Stimulated activated naive CD4-positive, alpha-beta T cell treated with Interleukin-2 at 50 U/mL for 16 hours (primary cell): ENCODE results near the gene IPO9.
A peak's percentile ranks its signal among the peaks of the same experiment; 100 is the strongest.
"Not testable (repeated sequence)": the region's sequence is repeated elsewhere in the genome, so short reads cannot be mapped to it uniquely, and the experiment has no call there.

Source experiments
- DNase-seq: peaks from one replicate; lab custom pipeline; 2025; lab: John Stamatoyannopoulos, UW

IPO9 gene

DNA sequence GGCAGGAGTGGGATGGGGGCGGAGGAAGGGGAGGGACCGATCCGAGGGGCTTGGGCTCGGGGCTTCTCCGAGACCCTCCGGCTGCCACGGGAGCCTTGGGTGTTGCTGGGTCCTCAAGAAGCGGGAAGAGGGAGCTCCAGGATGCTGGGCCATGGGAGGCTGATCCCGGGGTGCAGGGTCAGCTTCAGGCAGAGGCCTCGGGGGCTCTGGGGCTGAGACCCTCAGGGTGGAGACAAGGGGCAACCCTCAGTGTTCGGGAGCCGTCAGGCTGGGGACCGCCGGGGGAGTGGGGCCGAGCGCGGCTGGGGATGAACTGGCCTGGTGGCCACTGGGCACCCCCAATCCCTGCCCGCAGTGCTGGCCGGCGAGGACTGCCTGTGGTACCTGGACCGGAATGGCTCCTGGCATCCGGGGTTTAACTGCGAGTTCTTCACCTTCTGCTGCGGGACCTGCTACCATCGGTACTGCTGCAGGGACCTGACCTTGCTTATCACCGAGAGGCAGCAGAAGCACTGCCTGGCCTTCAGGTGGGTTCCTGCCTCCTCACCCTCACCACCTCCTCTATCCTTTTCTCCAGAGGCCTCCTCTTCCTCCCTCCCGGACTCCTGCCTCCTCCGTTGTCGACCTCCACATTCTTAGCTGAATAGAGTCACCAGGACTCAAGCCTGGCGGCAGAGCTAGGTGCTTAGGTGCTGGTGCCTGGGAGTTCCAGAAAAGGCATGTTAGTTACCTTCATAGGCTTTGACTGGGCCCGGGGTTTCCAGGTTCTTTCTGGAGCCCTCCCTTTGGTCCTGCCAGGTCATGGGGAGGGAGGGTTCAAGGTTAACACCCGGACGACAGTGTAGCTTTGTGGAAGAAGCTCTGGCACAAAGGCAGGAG lies 60.4 kb downstream of the IPO9 start:
- DNase-seq: no peak

- no peak for DNase-seq
These were observed 61.3 kb downstream of the IPO9 start for GRCh38 chr1:201890223-201890622.

DNA sequence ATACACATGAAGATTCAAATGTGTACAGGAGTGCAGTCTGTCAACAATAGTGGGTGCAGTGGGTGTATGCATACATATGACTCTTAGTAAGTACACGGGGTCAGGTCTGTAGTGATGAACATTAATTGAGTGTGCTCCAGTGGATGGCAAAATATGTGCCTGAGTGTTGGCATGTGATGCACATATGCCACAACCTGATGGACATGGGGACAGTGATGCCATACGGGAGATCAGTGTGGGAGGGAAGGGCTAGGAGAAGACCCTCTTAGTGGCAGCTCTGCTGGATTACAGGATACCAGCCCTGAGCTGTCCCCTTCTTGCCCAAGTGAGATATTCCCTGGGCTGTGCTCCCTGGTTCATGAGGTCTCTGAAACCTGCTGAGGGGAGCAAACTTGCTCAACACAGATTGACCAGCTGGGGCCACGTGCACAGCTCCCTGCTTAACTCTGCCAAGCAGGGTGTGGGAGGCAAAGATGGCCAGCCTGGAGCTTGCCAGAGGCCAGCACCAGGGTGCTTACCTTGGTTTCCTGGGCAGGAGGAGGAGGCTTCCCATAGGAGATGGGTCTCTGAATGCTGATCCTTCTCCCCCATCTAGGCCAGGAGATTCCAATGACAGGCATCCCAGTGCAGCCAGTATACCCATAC lies 62.0 kb downstream of the IPO9 start:
- DNase-seq: no peak

GRCh38 chr1:201891451-201892045 lies 62.6 kb downstream of the IPO9 start:
- DNase-seq: no peak

- DNase-seq: no peak
These were observed 63.3 kb downstream of the IPO9 start for GRCh38 chr1:201892211-201892610.

DNA sequence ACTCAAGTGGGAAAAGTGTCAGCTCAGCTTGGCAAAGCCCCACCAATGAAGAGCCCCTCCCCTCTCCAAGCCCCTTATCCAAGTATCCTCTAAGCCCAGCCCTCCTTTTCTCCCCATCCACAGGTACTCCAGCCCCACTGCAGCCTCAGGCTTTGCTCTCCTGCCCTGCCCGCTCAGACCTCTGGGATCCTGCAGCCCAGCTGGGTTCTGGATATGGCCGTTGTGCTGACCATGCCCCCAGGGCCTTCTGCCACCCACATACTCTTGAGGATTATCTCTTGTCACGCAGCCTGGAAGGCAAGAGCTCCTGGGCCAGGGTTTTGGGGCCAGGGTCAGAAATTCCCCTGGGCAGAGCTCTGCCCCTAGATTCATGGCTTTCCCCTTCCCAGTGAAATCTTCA lies 64.5 kb downstream of the IPO9 start:
- DNase-seq: no peak

DNA sequence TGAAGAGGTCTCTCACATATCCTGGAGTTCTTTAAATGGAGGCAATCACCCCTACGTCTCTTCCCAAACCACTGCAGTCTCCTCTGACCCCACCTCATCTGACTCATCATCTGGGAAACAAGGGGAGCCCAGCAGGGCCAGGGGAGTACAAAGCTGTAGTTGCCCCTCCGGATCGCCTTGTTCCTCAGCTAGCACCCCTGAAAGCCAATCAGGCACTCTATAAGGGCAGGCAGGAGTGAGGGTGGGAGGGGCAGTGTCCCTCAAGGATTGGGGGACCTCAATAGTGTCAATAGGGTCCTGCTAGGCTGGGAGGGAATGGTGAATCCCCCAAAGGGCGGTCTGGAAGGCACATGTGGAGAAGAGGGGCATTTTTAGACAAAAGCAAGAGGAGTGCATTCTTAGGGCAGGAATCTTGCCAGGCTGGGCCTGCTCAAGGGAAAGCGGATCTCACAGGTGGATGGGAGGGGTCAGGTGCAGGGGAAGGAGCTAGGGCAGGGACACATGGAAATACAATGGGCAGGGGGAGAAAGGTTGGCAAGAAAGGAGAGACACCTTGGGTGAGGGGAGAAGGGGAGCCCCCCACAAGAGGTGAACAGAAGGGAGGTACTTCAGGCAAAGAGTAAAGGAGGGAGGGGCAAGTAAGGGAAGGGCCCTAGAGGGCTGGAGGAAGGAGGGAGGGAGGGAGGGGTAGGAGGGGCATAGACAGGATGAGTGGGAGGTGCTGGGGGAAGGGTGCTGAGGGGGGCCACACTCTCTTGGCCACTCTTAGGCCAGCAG lies 65.6 kb downstream of the IPO9 start:
- DNase-seq: no peak

DNA sequence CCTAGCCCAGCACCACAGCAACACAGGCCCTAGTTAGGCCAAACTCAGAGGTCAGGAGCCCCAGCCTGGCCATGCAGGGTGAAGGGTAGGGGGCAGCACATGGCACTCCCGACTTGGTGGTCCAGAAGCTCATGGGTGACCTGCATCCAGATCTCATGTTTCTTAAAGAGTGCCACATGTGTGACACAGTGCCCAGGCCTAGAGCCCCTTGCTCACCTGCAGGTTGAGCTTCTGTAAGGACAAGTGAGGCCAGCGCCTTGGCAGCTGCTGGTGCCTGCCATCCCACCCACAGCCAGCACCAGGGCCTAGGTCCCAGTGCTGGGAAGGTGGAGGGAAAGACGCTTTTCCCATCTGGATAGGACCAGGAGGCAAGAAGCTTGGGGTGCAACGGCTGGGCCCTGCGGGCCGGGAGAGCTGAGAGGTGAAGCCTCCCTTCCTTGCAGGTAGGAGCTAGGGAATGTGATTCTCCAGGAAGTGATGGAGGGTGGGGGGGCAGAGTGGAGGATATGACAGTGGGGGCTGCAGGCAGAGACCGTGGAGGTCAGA lies 66.2 kb downstream of the IPO9 start:
- DNase-seq: no peak

- peak; percentile 73 for DNase-seq
These were observed 67.2 kb downstream of the IPO9 start for GRCh38 chr1:201895913-201896807.

DNA sequence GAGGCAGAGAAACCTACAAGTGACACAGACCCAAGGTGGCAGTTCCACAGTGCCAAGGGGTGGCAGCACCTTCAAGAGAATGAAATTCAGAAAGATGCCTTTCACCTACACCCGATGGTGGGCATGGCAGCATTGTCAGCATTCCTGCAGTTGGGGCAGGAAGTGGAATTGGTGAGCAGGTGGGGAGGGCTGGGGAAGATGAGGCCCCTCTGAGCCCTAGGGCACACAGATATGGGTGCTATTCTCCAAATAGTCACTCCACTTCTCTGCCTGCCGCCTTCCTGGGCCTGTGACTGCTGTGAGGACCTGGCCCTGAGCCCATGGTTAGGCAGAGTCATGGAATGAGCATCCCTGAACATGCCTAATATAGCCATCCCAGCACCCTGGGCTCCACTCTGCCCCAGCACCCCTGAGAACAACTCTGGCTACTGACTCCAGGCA lies 68.0 kb downstream of the IPO9 start:
- DNase-seq: no peak

DNA sequence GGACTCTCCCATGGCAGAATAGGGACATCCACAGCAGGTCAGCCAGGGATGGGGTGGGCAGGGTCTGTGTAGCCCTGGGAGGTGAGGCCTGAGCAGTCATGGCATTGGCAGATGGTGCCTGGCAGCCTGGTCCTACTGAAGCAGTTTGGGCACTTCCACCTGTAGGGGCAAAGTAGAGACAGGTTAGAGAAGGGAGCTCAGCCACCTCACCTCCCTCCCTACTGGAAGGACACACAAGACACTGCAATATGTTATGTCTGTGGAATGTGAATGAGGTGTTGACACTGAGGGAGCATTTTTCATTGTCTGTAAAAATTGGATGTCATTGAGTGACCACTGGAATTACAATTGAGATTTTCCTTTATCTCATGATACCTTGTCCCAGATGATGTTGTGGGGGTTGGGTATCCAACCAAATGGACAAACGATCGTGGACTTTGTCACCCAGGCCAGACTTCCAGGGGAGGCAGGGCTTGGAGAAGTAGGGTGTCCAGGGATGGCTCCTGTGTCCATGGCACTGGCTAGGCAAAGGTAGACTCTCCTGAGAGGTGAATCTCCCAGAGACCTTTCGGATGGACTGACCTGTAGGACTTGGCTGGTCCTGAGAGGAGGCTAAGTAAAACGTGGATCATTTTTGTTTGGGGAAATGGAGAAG lies 69.4 kb downstream of the IPO9 start:
- DNase-seq: no peak

DNA sequence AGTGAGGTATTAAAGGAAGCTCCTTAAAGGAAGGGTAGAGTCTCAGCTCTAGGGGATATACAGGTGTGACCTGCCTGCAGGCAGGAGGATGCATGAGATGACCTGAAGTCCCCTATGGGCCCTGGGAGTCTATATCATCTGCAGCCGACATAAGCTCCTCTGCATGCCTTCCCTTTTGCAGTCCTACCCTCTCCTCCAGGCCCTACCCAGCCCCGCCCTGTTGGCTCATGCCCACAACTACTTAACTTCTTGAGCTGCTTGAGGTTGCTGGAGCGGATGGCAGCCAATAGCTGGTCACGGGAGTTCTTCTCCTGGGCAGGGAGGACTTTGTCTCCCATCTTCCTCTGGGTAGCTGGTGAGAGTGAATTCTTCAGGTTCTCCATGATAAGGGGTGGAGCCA lies 70.0 kb downstream of the IPO9 start:
- no peak for DNase-seq

DNA sequence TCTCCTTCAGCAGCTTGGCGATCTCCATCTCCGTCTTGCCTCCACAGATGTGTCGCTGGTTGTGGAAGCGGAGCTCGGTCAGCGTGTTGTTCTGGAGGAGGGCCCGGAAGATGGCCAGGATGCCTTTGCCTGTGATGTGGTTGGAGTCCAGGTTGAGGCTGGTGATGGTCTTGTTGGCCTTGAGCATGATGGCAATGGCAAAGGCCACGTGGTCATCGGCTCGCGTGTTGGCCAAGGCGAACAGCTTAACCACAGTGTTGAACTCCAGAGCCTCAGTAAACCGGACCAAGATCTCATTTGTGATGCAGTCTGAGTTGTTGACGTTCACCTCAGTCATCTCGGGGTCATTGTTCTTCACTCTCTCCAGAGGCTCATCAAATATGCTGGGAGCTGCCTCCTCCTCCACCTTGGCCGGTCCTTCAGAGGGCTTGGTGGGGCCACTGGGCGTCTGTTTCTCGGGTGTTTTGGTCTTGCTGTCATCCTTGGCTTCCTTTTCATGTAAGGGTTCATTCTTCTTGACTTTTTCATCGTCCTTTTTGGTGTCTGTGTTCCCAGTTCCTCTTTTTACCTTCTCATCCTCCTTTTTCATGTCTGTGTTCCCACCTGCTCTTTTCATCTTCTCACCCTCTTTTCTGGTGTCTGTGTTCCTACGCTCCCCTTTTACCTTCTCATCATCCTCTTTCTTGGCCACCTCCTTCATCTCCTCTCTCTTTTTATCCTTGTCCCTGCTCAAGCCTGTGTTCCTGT lies 70.9 kb downstream of the IPO9 start:
- no peak for DNase-seq

- DNase-seq: no peak
These were observed 71.5 kb downstream of the IPO9 start for GRCh38 chr1:201900476-201900875.

- not testable (repeated sequence) for DNase-seq
These were observed 72.1 kb downstream of the IPO9 start for GRCh38 chr1:201901036-201901435.

DNA sequence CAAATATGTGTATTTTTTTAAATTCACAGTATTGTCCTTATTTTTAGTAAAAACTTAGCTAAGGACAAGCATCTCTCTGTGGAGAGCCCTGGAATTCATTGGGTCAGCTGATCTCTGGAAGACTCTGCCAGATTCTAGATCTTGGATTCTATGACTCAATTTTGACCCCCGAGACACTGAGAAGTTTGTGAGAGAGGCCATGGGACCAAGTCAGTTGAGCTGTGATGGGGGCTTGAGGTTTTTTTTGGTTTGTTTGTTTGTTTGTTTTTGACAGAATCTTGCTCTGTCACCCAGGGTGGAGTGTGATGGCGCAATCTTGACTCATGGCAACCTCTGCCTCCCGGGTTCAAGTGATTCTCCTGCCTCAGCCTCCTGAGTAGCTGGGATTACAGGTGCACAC lies 73.2 kb downstream of the IPO9 start:
- DNase-seq: no peak

- no peak for DNase-seq
These were observed 74.2 kb downstream of the IPO9 start for GRCh38 chr1:201903135-201903534.

GRCh38 chr1:201904579-201904978 lies 75.6 kb downstream of the IPO9 start:
- DNase-seq: no peak

GRCh38 chr1:201905234-201905890 lies 76.4 kb downstream of the IPO9 start:
- DNase-seq: no peak
